OCI-LY3 (cell line): ENCODE data around the gene QKI.

ENCODE experiments used
- CTCF ChIP-seq: fragments of 200-600, 300-600 bp; sonication (generic); IDR thresholded peaks from 2 replicates; pipeline ENCODE4 v1.5.1; 2014; ENCODE audit warnings: antibody characterized with exemption, low read length, low read depth
- EZH2phosphoT487 ChIP-seq: fragments of 200-600 bp; shearing (Covaris generic); IDR thresholded peaks from 2 replicates; pipeline ENCODE4 v1.6.1; 2018; ENCODE audit warnings: antibody characterized with exemption, mixed run types, low read depth

- TF ChIP-seq CTCF (no peak), EZH2phosphoT487 (no peak)
Observed at GRCh38 chr6:163386329-163386908, 28.1 kb upstream of the QKI start.
